VCaP (cell line): Measurements from ENCODE around the gene TMEM191B.
"Not testable (repeated sequence)": the region's sequence is repeated elsewhere in the genome, so short reads cannot be mapped to it uniquely, and the experiment has no call there.

Experiments
- H3K27ac ChIP-seq: fragments of 450-650 bp; 2 replicates; pipeline ENCODE4 v1.5.1; 2017

TMEM191B gene

GRCh38 chr22:18527752-18528596, at the start of gene TMEM191B:
Gene TMEM191B (plus strand): TSS chr22:18527802. CDS start chr22:18527981, 179 bp downstream.
- peak within 1 kb of the TSS; percentile 72 for H3K27ac ChIP-seq

GRCh38 chr22:18496227-18496626, 31.4 kb upstream of the TMEM191B start:
- H3K27ac ChIP-seq = not testable (repeated sequence)

GRCh38 chr22:18511327-18511726, 16.3 kb upstream of the TMEM191B start:
- H3K27ac ChIP-seq = not testable (repeated sequence)

GRCh38 chr22:18512378-18512777, 15.2 kb upstream of the TMEM191B start:
- not testable (repeated sequence) for H3K27ac ChIP-seq

GRCh38 chr22:18513454-18513853, 14.1 kb upstream of the TMEM191B start:
- not testable (repeated sequence) for H3K27ac ChIP-seq

- H3K27ac ChIP-seq = not testable (repeated sequence)
Measured at GRCh38 chr22:18518061-18518460, 9.5 kb upstream of the TMEM191B start, which contains the start of gene GGTLC3. Gene GGTLC3 (minus strand): TSS chr22:18518161. CDS start chr22:18517897, 264 bp downstream.

GRCh38 chr22:18522762-18523161, 4.8 kb upstream of the TMEM191B start:
- H3K27ac ChIP-seq = not testable (repeated sequence)

GRCh38 chr22:18523328-18523727, 4.3 kb upstream of the TMEM191B start:
- H3K27ac ChIP-seq = not testable (repeated sequence)

GRCh38 chr22:18528597-18529415, 1.2 kb downstream of the TMEM191B start:
- H3K27ac ChIP-seq = peak overlapping the region; percentile 72

- H3K27ac ChIP-seq = 0 out of 2 replicates have a peak overlapping the region, but pooled peaks have one; percentile 34
Measured at GRCh38 chr22:18529416-18530145, 2.0 kb downstream of the TMEM191B start.

- H3K27ac ChIP-seq = not testable (repeated sequence)
Measured at GRCh38 chr22:18533633-18534032, 6.0 kb downstream of the TMEM191B start.

GRCh38 chr22:18534315-18534714, 6.7 kb downstream of the TMEM191B start:
- H3K27ac ChIP-seq = not testable (repeated sequence)

- H3K27ac ChIP-seq = not testable (repeated sequence)
Measured at GRCh38 chr22:18539994-18540393, 12.4 kb downstream of the TMEM191B start.

- H3K27ac ChIP-seq = not testable (repeated sequence)
Measured at GRCh38 chr22:18543400-18543799, 15.8 kb downstream of the TMEM191B start.

- not testable (repeated sequence) for H3K27ac ChIP-seq
Measured at GRCh38 chr22:18544615-18545014, 17.0 kb downstream of the TMEM191B start.

GRCh38 chr22:18549458-18550179, 22.0 kb downstream of the TMEM191B start:
- not testable (repeated sequence) for H3K27ac ChIP-seq

GRCh38 chr22:18551046-18551445, 23.4 kb downstream of the TMEM191B start:
- not testable (repeated sequence) for H3K27ac ChIP-seq

GRCh38 chr22:18552839-18553597, 25.4 kb downstream of the TMEM191B start:
- not testable (repeated sequence) for H3K27ac ChIP-seq

- not testable (repeated sequence) for H3K27ac ChIP-seq
Measured at GRCh38 chr22:18554280-18555256, 27.0 kb downstream of the TMEM191B start.
